Testis (tissue), 2 donors: ENCODE data around the gene EFNA1.

ENCODE experiments used
- POLR2A ChIP-seq: fragments of 450-650 bp; IDR thresholded peaks from one replicate; pipeline ENCODE4 v1.6.1; 2017; ENCODE audit warnings: antibody characterized with exemption, mild to moderate bottlenecking, moderate library complexity
- TF ChIP-seq, protein P1 (sequence below), 3 experiments: fragments of 450-650 bp in 2 of 3; fragments of 200-600 bp in 1 of 3; sonication (generic) in 1 of 3; IDR thresholded peaks; one replicate each; pipeline ENCODE4 v1.5.1; 2016 to 2019; ENCODE audit warnings: antibody characterized with exemption in 3 of 3, mild to moderate bottlenecking in 2 of 3, moderate library complexity in 1 of 3

GRCh38 chr1:155131856-155132255 lies 4.2 kb downstream of the EFNA1 start:
- no peak for TF ChIP-seq POLR2A
- TF ChIP-seq, protein P1, sequence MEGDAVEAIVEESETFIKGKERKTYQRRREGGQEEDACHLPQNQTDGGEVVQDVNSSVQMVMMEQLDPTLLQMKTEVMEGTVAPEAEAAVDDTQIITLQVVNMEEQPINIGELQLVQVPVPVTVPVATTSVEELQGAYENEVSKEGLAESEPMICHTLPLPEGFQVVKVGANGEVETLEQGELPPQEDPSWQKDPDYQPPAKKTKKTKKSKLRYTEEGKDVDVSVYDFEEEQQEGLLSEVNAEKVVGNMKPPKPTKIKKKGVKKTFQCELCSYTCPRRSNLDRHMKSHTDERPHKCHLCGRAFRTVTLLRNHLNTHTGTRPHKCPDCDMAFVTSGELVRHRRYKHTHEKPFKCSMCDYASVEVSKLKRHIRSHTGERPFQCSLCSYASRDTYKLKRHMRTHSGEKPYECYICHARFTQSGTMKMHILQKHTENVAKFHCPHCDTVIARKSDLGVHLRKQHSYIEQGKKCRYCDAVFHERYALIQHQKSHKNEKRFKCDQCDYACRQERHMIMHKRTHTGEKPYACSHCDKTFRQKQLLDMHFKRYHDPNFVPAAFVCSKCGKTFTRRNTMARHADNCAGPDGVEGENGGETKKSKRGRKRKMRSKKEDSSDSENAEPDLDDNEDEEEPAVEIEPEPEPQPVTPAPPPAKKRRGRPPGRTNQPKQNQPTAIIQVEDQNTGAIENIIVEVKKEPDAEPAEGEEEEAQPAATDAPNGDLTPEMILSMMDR (IDR thresholded peaks at IDR 0.05) = no peak
